ENCODE results near the gene ASZ1.
"Not testable (repeated sequence)": the region's sequence is repeated elsewhere in the genome, so short reads cannot be mapped to it uniquely, and the experiment has no call there.

The ASZ1 gene, protein sequence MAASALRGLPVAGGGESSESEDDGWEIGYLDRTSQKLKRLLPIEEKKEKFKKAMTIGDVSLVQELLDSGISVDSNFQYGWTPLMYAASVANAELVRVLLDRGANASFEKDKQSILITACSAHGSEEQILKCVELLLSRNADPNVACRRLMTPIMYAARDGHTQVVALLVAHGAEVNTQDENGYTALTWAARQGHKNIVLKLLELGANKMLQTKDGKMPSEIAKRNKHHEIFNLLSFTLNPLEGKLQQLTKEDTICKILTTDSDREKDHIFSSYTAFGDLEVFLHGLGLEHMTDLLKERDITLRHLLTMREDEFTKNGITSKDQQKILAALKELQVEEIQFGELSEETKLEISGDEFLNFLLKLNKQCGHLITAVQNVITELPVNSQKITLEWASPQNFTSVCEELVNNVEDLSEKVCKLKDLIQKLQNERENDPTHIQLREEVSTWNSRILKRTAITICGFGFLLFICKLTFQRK

DNA sequence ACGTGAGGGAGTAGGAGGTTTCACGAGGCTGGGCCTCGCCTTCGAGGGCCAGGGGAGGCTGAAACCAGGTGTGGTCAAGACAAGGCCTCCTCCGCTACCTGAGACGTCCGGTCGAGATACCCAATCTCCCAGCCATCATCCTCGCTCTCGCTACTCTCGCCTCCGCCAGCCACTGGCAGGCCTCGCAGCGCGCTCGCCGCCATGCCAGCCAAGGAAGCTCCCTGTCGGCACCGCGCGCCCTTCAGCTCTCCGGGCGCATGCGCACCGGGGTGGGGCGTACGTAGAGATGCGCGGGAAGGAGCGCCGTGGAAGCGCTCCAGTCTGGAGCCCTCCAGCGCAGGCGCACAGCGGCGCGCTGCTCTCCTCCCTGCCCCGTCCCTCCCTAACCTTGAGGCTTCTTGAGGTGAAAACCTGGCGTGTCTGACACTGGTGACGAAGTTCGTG is at the start of gene ASZ1:
Gene ASZ1, minus strand, starts transcription at position 236 of the 444 bp plus-strand sequence. Its CDS starts 33 bp downstream, at position 203.
- no peak for DNase-seq (ENCODE audit: low read depth)

DNA sequence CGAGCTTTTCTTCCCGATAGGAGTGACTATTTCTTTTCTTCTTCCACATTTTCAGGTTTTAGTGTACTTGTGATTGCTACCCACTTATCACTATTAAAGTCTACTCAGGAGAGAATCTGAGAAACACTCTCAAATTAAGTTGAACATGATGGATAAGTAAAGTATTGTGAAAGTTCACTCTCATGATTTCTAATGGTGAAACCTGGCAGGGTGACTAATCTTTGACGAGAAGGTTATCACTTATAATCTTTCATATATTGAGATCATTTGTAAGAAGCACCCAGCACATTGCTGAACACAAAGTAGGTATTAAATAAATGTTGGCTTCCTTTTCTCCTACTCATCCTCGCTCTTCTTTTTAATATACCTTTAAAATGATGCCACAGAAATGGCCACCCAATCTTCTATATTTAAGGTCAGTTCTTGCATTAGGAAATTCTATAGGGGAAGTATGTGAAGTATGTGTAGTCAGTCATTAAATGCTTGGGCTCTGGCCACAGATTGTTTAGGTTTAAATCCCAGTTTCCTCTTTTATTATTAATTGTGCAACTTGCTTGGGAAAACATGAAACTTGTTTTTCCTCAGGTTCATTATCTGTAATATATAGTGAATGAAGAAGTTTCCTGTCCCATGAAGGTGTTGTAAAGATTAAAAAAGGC is 49.4 kb upstream of the ASZ1 start:
- DNase-seq (ENCODE audit: low read depth) = no peak

DNA sequence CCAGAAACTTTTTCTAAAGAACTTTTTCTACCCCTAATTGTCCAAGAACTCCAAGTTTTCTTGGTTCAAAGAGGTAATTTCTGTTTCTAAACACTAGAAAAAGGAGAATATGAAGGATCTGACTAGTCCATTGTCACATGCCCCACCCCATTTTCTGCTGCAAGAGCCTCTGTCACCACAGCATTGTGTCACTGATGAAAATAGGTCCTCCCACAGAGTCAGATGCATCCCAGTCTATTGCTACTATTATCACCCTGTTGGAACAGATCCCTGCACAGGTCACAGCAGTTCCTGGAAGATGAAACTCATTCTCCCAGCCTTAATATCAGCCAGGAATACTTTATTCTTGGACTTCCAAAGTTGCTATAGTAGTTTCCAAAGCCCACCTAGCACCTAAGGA is 45.0 kb upstream of the ASZ1 start:
- no peak for DNase-seq (ENCODE audit: low read depth)

DNA sequence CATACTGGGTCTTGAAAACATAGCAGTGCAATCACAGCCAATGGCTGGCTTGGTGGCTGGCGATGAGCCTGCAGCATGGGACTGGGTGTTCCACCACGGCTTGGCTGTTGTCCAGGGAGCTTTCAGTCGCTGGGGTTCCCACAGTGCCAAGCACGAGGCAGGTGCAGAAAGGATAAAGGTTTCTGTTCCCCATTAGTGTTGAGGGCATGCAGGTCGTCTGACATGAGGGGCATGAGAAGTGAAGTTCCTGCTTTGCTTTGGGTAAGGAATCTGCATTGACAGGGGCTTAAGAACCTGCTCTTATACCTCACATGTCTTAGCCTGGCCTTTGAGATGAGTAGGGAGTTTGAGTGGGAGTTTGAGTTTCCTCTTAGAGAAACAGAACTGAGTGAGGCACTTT is 43.5 kb upstream of the ASZ1 start:
- DNase-seq (ENCODE audit: low read depth) = no peak

DNA sequence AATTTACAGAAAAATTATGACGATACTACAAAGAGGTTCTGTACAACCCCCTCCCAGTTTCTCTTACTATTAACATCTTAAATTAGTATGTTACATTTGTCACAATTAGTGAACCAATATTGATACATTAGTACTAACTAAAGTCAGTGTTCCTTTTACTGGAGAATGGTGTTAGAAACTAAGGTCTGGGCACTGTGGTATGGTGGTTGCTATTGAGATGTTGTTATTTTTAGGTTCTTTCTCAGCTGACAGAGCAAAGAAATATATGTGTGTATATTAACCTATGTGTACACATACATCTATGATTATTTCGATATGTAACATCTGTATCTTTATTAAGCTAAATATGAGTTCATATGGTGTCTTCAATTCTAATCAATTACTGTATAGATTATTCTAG is 40.9 kb upstream of the ASZ1 start:
- DNase-seq (ENCODE audit: low read depth) = no peak

DNA sequence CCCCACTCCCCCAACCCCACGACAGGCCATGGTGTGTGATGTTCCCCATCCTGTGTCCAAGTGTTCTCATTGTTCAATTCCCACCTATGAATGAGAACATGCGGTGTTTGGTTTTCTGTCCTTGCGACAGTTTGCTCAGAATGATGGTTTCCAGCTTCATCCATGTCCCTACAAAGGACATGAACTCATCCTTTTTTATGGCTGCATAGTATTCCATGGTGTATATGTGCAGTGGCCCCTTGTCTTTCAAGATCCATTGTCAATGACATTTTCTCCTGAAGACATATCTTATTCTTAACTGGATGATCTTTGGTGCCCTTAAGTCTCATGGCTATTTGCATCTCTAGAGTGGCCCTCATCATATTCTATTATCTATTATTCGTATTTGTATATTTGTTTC is 33.5 kb upstream of the ASZ1 start:
- not testable (repeated sequence) for DNase-seq (ENCODE audit: low read depth)

DNA sequence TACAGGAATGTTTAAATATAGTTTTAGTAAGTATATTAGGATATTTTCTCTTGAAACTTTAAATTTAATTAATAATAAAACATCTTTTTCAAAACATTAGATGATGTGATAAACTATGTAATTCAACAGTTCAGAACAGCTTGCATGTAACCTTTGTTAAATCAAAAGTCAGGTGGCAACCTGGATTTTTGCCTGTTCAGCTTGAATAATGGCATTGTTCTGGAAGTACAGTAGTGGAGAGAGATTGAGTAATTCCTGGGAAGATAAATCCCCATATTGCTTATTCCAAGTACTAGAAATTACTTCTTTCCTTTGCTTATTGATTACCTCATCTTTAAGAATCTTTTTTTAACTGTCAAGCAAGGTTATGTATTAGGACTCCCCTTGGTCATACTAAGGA is 32.4 kb upstream of the ASZ1 start:
- DNase-seq (ENCODE audit: low read depth) = no peak

DNA sequence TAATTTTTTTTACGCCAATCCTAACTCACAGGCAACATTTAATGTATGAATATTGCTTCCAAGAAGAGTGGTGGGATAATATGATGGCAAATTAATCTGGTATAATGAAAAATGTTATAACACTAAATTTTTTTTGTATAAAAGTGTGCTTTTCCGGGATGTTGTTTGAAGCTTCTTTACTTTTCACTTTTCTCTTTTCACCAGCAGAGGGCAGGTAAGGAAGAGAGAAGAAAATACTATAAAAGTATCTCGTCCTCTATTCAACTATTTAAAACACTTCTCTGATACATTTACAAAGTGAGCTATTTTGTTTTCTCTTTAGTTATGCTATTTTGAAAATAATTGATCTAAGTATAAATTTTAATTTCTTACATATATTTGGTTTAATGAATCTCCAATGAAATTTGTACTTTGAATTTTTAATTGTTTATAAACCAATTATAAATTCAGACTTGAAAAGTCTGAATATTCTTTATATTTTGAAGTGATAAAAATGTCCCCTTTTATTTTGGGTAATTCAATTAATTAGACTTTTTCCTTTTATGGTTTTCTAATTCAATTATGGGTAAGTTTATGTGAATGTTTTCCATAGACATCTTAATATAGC is 31.8 kb upstream of the ASZ1 start:
- no peak for DNase-seq (ENCODE audit: low read depth)

DNA sequence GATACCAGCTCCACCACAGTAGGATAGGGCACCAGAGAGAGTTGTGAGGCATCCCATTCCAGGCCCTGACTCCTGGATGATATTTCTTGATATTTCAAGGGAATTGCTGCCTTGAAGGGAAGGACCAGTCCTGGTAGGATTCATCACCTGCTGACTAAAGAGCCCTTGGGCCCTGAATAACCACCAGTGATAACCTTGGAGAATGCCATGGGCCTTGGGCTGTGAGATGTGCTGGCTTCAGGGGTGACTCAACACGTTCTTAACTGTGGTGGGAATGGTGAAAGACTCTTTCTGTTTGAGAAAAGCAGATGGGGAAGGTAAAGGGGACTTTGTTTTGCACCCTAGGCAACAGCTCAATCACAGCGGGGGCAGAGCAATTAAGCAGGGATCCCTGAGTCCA is 21.4 kb upstream of the ASZ1 start:
- no peak for DNase-seq (ENCODE audit: low read depth)

DNA sequence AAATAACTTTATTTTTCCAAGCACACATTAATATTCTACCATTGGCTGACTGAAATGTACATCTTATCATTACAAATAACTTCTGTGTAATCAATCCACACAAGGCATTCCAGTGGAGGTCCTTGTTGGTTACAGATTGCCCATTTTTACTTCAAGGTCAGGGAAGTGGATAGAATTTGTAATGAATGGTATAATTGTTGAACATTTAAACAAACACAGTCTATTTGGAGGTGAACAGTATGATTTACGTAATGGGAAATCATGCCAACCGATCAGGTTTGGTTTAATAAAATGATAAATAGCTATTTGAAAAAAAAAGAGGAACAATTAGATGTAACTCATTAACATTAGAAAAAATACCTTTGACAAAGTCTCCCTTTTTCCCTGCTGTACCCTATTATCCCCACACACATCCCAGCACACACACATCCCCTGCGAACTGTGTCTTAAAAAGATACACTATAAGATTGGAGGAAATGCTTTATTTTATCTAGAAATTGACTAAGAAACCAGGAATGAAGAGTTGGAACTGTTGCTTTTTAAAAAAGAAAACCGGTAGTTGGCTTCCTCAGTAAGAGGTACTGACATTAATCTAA is 19.0 kb upstream of the ASZ1 start:
- no peak for DNase-seq (ENCODE audit: low read depth)

DNA sequence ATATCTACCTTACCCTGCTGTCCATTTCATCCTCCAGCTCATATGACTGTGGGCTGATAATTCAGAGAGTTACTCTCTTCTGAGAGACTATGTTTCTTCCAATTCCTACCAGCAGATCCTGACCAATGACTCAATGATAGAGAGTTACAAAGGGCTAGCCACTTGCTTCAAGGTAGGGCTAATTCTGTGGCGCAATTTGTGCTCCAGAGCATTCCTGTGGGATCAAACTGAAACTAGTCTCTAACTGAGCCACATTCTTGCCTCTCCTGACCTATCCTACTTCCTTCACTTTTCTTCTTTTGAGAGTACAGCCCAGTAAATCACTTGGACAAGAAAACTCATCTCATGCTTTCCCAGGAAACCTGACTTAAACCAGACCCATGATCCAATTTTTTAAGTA is 17.9 kb upstream of the ASZ1 start:
- DNase-seq (ENCODE audit: low read depth) = no peak

DNA sequence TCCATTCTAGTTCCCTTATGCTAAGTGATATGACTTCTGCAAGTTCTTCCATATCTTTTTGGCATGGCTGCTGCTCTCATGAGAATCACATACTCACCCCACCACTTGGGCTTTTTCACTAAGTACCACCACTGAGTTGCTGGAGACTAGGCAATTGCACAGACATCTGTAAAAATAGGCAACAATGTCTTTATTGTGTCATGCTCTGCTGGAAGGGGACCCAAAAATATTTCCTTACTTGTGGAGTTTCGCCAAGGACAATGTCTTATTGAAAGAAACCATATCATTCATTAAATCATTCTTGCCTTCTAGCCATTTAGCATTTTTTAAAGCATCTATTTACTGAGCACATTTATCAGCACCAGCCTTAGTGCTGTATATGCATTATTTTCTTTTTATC is 17.4 kb upstream of the ASZ1 start:
- no peak for DNase-seq (ENCODE audit: low read depth)

DNA sequence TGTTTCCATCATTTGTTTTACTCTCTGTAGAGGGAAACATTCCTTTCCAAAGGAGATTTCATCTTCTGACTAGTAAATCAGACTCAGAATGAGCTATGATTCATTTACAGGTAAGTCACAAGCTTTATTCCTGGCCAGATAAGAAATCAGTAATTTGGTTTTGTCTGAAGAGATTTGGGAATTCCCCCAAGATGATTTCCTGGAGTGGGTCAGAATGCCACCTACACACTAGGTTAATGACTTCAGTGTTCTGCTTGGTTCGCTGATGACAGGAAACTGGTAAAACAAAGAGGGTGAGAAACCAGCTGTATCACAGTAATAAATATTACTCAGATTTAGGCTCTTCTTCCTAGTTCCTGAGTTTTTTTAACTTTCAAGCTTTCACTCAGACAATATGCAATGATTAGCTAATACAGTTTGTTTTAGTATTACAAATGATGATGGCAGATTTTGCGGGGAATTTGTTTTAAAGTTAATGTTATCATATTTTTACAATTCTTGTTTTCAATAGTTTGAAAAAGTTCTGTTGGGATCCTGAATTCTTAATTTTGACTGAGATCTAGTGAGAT is 8.3 kb upstream of the ASZ1 start:
- no peak for DNase-seq (ENCODE audit: low read depth)

DNA sequence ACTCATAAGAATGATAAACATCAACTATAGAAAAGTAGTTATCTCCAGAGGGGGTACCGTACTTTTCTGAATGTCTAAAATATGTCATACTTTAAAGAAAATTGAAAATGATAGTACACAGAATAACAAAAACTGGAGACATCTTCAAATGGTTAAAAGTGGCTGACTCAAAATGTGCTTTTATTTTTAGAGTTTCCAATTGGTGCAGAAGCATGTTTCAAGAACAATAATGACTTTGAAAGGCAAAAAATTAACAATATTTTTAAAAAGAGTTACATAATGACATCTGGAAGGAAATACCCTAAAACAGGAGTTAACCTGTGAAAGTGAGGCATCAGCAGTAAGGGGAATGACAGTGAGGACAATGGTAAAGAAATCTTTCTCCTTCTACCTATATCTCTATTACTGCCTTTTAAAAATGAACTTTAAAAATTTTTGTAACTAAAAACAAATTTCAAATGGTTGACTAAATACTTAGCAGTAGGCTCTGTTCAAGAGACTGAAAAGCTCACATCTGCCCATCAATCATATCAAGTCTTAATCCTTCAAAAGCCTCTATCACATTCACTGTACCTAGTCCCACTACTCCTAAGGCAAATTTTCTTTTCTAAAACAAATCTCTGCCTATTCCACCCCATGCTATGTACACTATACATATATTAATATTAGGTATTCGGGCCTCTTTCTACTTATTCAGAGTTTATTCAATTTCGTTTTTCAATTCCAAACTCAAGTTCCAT is 3.0 kb downstream of the ASZ1 start:
- no peak for DNase-seq (ENCODE audit: low read depth)

DNA sequence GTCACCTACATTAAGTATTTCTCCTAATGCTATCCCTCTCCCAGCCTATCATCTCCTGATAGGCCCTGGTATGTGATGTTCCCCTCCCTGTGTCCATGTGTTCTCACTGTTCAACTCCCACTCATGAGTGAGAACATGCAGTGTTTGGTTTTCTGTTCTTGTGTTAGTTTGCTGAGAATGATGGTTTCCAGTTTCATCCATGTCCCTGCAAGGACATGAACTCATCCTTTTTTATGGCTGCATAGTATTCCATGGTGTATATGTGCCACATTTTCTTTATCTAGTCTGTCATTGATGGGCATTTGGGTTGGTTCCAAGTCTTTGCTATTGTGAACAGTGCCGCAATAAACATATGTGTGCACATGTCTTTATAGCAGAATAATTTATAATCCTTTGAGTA is 12.7 kb downstream of the ASZ1 start:
- not testable (repeated sequence) for DNase-seq (ENCODE audit: low read depth)

DNA sequence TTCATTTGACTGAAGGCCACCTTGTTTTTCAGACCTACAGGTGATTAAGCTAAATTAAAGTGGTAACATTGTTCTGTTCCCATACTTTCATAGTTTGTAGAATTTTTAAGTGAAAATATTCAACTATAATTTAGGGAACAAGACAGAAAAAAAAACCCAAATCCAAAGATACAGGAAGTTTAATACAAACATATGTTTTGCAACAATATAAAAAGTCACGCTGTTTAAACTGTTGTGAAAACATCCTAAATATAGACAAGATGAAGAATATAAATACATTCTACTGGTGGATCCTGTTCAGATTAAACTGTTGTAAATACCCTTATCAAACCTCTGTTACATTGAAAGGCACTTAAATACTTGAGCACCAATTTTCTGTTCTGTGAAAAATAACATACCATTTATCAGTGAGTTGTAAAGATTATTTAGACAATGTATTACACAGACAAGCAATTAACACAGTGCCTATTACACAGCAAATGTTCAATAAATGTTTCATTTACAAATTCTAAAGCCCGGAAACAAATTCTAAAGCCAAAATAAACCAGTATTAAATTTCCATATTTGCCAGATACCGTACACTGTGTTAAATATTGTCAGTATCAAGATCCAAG is 14.2 kb downstream of the ASZ1 start:
- no peak for DNase-seq (ENCODE audit: low read depth)

DNA sequence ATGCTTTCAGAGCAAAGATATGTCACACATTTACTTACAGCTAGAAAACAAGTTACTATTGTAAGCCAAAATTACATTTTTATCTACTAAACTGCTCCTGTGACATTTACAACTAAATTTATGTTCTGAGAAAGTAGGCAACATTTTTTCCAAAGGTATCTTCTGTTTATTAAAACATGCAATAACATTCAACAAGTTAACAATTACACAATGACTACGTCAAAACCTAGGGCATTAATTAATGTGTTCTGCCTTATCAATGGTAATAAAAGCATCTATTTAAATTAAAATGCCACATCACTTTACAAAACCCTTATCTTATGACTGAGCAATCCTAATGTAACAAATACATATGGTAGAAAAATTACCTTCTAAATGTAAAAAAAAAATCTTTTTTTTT is 14.9 kb downstream of the ASZ1 start:
- DNase-seq (ENCODE audit: low read depth) = no peak

DNA sequence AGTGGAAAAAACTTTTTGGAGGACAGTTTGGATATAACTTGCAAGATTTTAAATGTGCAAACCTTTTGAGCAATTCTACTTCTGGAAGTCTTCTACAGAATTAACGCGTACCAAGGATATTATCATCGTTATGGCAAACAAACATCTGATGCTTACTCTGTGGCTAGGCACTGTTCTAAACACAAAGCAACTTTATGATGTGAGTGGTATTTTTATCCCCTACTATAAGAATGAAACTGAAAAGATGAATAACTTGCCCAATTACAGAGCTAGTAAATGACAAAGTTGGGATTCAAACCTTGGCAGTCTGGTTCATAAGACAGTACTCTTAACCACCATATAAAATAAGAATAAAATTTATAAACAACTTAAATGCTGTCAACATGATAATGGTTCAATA is 15.8 kb downstream of the ASZ1 start:
- no peak for DNase-seq (ENCODE audit: low read depth)

DNA sequence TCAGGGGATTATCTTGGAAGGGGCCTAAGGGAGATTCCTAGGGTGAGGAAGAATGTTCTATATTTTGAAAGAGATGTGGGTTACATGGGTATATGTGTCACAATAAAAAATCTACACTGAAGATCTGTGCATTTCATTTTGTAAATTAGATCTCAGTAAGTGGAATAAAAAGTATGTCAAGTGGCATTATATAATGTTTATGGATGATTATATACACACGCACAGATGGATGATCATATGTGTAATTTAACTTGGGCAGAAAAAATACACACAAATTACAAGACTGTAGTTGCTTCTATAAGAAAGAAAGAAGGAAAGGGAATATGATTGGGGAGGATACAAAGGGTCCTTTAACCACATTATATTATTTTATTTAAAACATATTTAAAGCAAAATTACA is 18.5 kb downstream of the ASZ1 start:
- no peak for DNase-seq (ENCODE audit: low read depth)

DNA sequence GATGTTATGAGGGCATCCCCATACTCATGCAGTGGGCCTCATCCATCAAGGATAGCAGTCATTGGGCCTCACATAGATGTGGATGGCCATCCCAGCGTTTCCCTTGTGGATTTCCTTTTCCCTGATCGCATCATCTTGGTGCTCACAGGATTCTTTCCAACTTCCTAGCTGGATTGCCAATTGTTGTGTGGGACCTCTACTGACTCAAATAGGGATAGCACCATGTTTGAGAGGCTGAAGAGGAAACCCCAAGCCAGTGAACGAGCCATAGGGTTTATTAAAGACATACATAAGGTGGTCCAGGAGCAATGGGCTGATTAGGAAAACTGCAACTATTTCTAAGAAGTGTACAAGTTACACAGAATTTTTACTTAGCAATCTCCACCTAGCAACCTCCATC is 21.8 kb downstream of the ASZ1 start:
- no peak for DNase-seq (ENCODE audit: low read depth)

DNA sequence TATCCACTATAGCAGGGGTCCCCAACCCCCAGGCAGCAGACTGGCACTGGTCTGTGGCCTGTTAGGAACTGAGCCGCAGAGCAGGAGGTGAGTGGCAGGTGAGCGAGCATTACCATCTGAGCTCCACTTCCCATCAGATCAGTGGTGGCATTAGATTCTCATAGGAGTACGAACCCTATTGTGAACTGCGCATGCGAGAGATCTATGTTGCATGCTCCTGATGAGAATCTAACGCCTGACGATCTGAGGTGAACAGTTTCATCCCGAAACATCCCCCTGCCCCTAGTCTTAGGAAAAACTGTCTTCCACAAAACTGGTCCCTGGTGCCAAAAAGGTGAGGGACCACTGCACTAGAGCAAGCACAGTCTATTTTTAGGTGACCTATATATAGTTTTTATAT is 23.6 kb downstream of the ASZ1 start:
- DNase-seq (ENCODE audit: low read depth) = no peak
